GM18499 (cell line): Measurements from ENCODE around the gene PRKD1.

ENCODE experiments used
- ATAC-seq: cut with Tn5 transposase; IDR thresholded peaks from one replicate; pipeline ENCODE4 v1.9.1; 2021; ENCODE audit warnings: moderate number of reproducible peaks; ENCODE audit not compliant: insufficient read depth, unreplicated experiment

Gene PRKD1

DNA sequence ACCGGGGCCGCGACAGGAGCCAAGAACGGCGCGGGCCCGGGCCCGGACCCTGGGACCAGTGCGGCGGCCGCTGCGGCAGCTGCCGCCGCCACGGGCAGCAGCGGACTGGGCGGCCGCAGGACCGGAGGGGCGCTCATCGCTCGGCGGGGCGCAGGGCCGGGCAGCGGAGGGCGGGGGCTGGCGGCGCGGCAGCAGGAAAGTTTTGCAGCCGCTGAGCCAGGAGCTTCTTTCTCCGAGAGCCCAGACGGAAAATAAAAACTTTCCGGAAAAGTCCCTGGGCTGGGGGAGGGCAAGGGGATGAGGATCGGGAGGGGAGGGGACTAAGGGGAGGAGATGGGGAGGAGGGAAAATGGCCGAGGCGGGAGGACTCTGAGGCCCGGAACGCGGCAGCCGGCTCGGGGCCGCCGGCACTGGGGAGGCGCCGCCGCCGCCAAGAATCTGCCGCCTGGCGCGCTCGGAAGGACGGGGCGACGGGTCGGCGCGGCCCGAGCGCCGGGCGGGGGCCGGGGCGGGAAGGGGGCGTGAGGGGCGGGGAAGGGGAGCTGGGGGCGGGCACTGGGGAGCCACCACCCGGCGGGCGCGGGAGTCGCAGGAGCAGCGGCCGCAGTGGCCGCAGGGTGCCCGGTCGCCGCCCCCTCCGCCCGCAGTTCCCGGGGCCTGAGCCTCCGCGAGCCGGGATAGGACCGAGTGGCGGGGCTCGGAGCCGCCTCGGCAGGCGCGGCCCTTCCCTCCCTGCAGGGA lies at the start of gene PRKD1:
Gene PRKD1 (minus strand): TSS at position 472 of the 741 bp plus-strand sequence.
- ATAC-seq, result no peak

DNA sequence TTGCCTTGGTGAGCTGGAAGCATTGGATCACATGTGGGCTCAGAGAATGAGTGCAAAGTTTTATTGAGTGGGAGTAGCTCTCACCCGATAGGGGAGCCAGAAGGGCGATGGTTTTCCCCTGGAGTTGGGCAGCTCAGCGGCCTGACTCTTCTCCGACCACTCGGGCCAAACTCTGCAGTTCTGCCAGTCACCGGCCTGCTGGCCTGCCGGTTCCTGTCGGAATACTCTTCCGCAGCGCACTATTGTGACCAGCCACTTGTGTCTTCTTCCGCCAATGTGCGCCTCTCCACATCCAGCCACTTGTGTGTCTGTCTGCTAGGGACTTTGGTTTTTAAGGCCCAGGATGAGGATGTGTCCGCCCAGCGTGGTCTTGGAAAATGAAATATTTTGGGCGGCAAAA lies 43.5 kb upstream of the PRKD1 start:
- no peak for ATAC-seq

DNA sequence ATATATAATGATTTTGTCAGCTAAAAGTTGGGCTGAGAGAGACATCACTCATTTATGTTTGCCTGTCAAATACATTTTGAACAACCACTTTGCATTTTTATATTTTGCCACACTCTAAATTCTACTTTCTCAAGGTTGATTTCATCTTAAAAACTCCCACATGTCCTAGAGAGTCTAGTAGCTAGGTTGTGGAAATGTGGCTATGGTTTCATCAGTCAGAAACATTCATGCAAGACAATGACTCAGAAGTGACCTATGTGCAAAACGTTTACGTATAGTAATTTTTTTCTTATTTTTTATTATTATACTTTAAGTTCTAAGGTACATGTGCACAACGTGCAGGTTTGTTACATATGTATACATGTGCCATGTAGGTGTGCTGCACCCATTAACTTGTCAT lies 27.4 kb upstream of the PRKD1 start:
- ATAC-seq, result no peak

DNA sequence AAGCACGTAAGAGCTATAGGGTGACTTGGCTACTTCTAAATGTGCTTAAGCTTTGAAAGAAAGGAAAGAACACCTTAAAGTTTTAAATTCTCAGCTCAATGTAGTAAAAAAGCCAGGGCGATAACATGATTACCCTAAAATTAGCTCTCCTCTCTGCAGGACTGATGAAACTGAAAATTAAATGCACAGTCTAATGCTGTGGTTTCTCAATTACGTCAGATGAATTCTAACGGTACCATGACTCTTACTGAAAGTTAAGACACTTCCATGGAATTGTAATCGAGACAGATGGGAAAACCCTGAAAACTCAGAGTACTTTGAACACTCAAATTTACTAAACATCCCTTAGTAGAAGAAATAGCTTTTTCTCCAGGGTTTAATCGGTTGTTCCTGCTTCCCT lies 25.9 kb upstream of the PRKD1 start:
- ATAC-seq, result no peak

DNA sequence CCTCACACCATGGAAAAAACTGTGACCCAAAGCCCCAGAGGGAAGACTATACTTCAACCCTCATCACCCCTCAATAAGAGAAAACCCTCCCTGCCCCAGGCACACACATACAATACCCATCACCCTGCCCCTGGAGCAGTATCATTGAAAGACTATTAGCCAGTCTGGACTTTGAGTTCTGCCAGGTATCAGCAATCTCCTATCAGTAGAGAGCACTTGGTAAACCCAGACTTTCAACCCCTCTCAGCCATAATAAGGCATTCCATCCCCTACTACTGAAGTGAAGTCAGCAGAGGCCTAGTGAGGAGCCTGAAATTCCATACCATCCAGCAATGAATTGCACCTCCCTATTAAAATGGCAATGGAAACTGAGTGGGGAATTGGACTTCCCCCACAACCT lies 16.4 kb upstream of the PRKD1 start:
- no peak for ATAC-seq

DNA sequence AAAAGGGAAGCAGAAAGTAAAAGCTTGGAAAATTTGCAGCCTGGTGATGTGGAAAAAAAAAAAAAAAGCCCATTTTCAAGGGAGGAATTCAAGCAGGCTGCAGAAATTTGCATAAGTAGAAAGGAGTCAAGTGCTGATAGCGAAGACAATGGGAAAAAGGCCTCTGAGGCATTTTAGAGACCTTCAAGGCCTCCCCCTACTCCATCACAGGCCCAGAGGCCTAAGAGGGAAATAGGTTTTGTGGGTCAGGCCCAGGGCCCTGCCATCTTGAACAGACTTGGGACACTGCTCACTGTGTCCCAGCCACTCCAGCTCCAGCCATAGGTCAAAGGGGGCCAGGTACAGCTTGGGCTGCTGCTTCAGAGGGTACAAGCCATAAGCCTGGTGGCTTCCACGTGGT lies 13.8 kb upstream of the PRKD1 start:
- no peak for ATAC-seq

DNA sequence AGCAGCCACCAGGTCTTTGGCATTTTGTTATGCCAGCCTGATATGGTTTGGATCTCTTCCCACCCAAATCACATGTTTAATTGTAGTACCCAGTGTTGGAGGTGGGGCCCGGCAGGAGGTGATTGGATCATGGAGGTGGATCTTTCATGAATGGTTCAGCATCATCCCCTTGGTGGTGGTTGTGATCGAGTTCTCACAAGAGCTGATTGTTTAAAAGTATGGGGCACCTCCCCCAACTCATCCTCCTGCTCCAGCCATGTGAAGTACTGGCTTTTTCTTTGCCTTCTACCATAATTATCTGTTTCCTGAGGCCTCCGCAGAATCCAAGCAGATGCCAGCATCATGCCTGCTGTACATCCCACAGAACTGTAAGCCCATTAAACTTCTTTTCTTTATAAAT lies 12.8 kb upstream of the PRKD1 start:
- ATAC-seq, result no peak

DNA sequence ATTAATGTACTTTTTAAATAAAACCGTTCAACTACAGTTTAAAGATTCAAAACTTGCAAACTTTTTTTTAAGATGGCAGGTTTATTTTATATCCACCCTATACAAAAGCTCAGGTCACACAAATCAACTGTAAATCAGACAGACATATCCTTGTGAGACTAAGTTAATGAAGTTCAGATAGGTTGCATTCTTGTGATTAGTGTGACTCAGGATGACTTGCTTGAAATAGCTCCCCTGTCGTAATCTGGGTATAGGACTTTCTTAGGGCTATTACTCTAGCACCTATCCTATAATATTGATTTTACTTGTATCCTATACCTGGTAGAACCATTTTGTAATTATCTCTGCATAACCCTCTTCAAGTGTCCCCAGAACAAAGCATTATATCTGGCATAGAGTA lies 9.5 kb upstream of the PRKD1 start:
- ATAC-seq, result no peak

DNA sequence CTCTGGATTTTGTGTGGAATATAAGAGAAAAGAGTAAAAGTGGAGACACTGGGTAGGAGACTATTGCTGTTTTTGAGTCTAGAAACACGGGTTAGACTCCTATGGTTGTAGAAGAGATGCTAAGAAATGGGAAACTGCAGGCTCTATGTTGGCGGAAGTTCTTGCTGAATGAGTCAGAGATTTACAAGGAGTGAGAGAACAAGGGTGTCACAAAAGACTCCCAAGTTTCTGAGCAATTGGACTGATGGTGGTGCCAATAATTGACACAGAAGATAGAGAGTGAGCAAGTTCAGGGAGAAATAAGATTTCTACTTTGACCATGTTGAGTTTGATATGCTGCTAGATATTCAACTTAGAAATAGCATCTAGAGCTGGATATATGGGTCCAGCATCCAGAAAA lies 2.6 kb upstream of the PRKD1 start:
- ATAC-seq, result no peak

DNA sequence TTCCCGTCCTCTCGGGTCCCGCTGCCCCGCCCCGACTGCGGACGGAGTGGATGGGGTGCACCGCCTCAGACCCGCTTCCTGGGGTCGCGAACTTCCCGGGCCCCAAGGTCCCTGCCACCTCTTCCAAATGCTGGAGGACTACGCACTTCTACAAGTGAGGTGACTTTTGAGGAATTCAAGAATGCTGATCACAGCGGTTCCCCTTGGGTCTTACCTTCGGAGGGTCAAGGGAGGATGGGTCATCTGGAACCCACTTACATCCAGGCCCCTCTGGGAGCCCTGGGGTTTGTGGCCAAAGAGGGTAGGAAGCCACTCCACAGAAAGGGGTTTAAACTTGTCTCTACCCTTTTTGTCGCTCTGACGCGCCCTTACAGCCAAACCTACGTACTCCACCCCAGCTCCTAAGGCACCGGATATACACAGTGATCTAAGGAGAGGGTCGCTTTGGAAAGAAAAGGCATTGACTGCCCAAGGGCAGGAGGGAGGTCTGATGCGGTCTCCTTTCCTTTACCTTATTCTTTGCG lies 532 bp upstream of the PRKD1 start:
- no peak for ATAC-seq

DNA sequence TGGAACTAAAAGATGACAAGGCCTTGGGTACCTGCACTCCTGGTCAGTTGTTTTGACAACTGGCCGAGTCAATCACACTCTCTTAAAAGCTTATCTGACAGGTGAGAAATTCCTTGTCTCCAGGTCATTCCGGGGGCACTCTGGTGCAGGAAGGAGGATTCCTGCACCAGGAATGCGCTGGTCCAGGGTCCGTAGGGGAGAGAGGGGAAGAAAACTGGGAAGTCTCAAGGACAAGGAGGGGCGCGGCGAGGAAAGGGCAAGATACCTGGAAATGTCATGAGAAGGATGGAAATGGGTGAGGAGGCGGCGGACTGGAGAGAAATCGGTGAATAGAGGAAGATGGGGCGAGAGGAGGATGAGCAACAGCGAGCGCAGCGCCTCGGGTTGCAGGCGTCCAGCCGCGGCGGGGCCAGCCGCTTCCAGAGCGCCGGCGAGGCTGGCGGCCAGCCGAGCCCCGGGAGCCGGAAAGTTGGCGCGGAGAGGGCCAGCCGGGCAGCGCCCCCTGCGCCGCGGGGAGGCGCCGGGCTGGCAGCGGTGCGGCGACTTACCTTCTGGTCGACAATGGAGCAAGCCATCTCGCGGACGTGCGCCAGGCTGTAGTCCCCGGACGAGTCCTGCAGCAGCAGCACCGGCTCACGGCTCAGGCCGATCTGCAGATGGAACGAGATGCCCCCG lies 809 bp downstream of the PRKD1 start:
- ATAC-seq, result no peak

DNA sequence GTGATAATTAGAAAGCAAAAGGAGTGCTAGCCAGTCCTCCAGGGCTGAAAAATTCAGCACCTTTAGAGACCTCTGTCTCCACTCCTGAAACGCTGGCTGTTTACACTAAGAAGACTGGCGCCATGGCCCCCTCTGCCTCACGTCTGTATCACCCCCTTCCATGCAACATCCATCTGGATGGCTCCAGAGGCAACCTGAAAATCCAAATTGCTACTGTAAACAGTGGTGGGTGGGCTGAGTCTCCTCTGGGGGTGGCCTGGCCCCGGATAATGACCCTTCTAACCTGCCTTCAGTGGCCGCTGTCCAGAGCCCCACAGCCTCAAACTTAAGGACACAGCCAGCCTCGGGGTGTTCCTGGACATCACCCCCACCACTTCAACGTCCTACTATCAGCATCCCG lies 1.4 kb downstream of the PRKD1 start:
- no peak for ATAC-seq

DNA sequence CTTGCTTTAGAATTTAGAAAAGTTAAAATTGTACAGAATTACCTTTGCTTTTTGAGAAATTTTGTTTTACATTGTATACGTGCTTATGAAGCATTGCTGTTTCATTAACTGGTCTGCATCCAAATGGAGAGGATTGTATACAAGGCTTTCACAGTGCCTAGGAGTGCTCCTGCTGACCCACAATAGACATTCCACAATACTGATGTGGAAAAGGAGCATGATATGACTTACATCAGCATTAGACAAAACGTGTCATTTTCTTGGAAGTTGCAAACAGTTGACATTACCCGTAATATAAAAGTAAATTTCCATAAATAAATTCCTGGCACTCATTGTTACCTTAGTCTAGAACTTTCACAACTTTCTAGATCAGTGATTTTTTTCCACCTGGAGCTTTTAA lies 1.9 kb downstream of the PRKD1 start:
- no peak for ATAC-seq

DNA sequence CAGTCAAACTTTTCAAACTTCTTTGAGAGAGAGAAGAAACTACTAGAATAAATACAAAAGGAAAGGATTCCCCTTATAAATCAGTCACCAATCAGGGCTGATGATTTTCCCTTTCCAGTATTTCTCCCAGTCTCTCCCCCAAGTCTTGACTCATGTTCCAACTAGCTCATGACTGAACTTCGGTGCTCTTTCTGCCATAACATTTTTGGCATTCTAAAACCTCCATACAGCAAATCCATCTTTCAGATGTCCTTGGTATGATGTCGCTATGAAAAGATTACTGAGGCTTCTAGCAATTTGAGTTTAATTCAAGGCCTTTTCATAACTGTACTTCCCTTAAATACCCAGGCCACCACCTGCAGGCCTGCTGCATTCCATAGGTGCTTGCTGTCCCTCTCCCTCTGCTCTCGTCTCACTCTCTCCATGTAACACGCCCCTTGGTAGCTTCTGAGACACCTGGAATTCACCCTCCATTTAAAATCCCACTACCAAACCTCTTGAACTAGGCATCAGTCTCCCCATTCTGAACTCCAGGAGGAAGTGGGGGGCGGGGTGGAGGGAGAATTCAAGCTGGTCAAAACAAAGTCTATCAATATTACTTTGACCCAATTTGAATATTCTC lies 2.4 kb downstream of the PRKD1 start:
- no peak for ATAC-seq

DNA sequence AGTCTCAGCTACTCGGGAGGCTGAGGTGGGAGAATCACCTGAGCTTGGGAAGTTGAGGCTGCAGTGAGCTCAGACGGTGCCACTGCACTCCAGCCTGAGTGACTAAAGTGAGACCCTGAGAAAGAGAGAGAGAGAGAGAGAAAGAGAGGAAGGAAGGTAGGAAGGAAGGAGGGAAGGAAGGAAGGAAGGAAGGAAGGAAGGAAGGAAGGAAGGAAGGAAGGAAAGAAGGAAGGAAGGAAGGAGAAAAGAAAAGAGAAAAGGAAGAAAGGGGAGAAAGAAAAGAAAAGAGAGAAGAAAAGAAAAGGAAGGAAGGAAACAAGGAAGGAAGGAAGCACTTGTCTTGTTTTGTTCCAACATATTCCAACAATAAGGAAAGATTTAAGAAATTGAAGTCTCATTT lies 7.8 kb downstream of the PRKD1 start:
- no peak for ATAC-seq

DNA sequence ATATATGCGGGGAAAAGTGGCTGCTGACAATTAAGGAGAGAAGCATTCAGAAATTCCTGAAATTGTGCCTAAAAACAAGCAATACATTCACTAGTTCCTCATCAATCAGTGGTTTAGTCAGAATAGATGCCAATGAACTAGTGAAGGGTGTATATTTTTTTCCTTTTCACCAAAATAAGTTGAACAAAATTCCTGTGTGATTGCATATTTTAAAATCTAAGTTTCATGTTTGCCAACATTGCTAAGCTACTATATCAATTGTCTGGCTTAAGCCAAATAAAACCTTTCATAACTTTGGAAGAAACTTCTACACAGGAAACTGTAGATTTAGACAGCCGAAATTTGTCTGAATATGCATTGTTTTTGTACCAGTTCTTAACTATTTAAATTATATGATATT lies 8.7 kb downstream of the PRKD1 start:
- no peak for ATAC-seq

DNA sequence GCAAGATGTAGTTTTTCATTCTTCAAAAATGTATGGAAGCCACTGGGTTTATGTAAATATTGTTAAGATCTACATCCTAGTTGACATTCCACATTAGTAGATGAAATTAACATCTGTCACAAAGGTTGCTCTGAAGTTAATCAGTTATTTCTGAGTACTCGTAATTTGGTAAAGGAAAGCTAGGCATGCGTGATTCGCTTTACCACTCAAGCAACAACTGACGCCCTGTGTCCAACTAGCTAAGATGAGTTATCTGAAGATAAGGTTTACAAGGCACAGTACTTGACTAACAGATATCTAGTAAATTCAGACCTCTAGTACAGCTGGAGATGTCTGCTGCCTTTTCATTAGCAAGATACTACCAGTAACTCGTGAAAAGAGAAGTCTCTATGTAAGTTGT lies 14.1 kb downstream of the PRKD1 start:
- ATAC-seq, result no peak

DNA sequence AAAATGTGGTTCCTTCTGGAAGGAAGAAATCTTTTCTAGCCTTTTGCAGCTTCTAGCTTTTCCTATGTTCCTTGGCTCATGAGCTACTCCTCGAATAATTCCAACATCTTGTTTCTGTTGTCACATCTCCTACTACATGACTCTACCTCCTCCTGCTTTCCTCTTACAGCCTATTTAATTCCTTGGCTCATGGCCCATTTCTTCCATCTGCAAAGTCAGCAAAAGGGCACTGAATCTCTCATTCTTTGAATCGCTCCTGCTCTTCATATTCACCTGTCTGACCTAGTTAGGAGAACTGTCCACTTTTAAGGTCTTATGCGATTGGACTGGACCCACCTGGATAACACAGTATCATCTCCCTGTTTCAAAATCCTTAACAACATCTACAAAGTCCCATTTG lies 15.8 kb downstream of the PRKD1 start:
- ATAC-seq, result no peak

DNA sequence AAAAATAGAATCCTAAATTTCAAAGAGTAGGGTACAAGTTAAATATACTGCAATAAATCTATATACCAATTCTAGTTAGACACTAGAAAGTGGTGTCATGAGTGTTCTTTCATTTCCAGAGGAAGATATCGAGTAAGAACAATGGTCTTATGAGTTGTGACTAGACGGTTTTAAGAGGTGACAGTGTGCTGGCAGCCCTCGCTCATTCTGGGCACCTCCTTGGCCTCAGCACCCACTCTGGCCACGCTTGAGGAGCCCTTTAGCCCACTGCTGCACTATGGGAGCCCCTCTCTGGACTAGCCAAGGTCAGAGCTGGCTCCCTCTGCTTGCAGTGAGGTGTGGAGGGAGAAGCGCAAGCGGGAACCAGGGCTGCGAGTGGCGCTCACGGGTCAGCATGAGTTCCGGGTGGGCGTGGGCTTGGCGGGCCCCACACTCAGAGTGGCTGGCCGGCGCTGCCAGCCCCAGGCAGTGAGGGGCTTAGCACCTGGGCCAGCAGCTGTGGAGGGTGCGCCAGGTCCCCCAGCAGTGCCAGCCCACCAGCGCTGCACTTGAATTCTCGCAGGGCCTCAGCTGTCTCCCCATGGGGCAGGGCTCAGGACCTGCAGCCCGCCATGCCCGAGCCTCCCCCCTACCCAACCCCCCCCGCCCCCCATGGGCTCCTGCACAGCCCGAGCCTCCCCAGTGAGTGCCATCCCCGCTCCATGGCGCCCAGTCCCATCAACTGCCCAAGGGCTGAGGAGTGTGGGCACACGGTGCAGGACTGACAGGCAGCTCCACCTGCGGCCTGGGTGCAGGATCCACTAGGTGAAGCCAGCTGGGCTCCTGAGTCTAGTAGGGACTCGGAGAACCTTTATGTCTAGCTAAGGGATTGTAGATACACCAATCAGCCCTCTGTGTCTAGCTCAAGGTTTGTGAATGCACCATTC lies 18.7 kb downstream of the PRKD1 start:
- ATAC-seq, result no peak

DNA sequence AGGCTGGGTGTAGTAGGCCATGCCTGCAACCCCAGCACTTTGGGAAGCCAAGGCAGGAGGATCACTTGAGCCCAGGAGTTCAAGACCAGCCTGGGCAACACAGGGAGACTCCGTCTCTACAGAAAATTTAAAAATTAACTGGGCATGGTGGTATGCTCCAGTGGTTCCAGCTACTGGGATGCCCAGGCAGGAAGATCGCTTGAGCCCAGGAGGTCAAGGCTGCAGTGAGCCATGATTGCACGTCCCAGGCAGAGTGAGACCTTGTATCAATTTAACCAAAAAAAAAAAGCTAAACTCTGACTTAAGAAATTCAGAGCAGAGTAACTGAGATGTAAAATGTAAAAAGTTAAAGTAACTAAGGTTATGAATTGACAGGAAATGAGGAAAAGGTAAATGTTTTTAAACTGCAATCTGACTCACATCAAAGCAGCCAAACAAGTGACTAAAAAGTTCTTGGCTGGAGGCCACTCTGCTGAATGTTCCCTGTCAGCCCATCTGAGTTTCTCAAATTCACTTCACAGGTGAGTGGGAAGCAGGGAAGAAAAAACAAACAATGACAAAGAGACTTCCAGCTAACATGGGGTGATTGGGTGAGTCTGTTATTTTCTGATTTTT lies 21.3 kb downstream of the PRKD1 start:
- no peak for ATAC-seq
